Measurements from ENCODE around the gene CDK5RAP2. TPM values are rescaled to one million over a fixed set of nuclear protein-coding genes. Genes with fewer than 3 reads are reported as not detected.
"Not testable (repeated sequence)": the region's sequence is repeated elsewhere in the genome, so short reads cannot be mapped to it uniquely, and the experiment has no call there.

CDK5RAP2 gene
- polyA plus RNA-seq, 3 donors = 64.8 to 74.7 (median 73.2) TPM

GRCh38 chr9:120522032-120522431 is 57.9 kb downstream of the CDK5RAP2 start:
- DNase-seq = no peak

GRCh38 chr9:120521101-120521500 is 58.9 kb downstream of the CDK5RAP2 start:
- no peak for DNase-seq

- not testable (repeated sequence) for DNase-seq
These were observed 64.0 kb downstream of the CDK5RAP2 start for GRCh38 chr9:120515996-120516395.

- DNase-seq = not testable (repeated sequence)
These were observed 64.5 kb downstream of the CDK5RAP2 start for GRCh38 chr9:120515481-120515880.

GRCh38 chr9:120514405-120514804 is 65.6 kb downstream of the CDK5RAP2 start:
- DNase-seq = no peak

- DNase-seq = no peak
These were observed 66.1 kb downstream of the CDK5RAP2 start for GRCh38 chr9:120513825-120514396.

GRCh38 chr9:120510816-120511215 is 69.2 kb downstream of the CDK5RAP2 start:
- DNase-seq = no peak

GRCh38 chr9:120507936-120508510 is 71.9 kb downstream of the CDK5RAP2 start:
- no peak for DNase-seq

- no peak for DNase-seq
These were observed 74.8 kb downstream of the CDK5RAP2 start for GRCh38 chr9:120505186-120505585.

- no peak for DNase-seq
These were observed 79.2 kb downstream of the CDK5RAP2 start for GRCh38 chr9:120500733-120501132.

GRCh38 chr9:120497865-120498264 is 82.1 kb downstream of the CDK5RAP2 start:
- not testable (repeated sequence) for DNase-seq

- not testable (repeated sequence) for DNase-seq
These were observed 83.5 kb downstream of the CDK5RAP2 start for GRCh38 chr9:120496438-120496837.

- DNase-seq = no peak
These were observed 88.9 kb downstream of the CDK5RAP2 start for GRCh38 chr9:120490888-120491595.

- no peak for DNase-seq
These were observed 93.1 kb downstream of the CDK5RAP2 start for GRCh38 chr9:120486835-120487234.

GRCh38 chr9:120486347-120486746 is 93.6 kb downstream of the CDK5RAP2 start:
- DNase-seq = no peak

- DNase-seq = no peak
These were observed 94.2 kb downstream of the CDK5RAP2 start for GRCh38 chr9:120485788-120486187.

- no peak for DNase-seq
These were observed 95.8 kb downstream of the CDK5RAP2 start for GRCh38 chr9:120484162-120484561.

GRCh38 chr9:120482424-120483186 is 97.4 kb downstream of the CDK5RAP2 start:
- DNase-seq = no peak

GRCh38 chr9:120481846-120482245 is 98.1 kb downstream of the CDK5RAP2 start:
- DNase-seq = no peak

- DNase-seq = no peak
These were observed 98.7 kb downstream of the CDK5RAP2 start for GRCh38 chr9:120481248-120481647.

GRCh38 chr9:120480707-120481106 is 99.3 kb downstream of the CDK5RAP2 start:
- DNase-seq = no peak

GRCh38 chr9:120478208-120478607 is 101.8 kb downstream of the CDK5RAP2 start:
- DNase-seq = no peak

All from renal pelvis (tissue), 4 donors.